NB4 (cell line): ENCODE results near the gene PRKRA.

Source experiments
- POLR2A ChIP-seq: IDR thresholded peaks from 2 replicates; pipeline ENCODE4 v1.6.1; 2011; ENCODE audit warnings: mild to moderate bottlenecking; ENCODE audit not compliant: insufficient read length; ENCODE audit errors: extremely low read depth
- TF ChIP-seq, protein P1 (sequence below): IDR thresholded peaks from one replicate; pipeline ENCODE4 v1.5.1; 2012; ENCODE audit warnings: low read depth, low read length
- TF ChIP-seq, protein P2 (sequence below): IDR thresholded peaks from 2 replicates; pipeline ENCODE4 v1.6.1; 2011; ENCODE audit warnings: low read depth, low read length

DNA sequence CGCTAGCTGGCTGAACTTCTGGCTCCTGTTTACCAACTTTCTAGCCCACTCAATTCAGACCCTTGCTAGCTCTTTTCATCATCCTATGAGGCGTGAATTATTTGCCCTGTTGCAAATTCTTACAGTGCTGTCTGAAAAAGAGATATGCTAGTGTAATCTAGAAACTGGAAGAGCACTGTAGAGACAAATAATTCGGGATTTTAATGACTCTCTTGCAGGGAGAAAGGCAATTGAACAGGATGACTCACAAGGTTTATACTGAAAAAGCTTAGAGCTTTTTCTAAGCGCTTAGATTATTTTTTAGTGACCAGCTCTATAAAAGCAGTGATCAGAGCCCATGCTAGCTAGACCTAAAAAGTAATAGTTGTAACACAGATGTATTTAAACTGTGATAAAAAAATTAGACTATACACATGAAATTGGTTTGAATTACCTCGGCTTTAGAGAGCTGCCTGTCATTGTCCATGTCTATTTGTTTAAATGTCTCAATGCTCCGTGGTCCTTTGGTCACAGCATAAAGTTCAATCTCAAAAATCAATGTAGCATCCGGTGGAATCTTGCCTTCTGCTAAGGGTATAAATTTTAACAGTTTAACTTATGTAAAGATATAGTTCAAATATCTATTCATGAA lies 18.4 kb upstream of the PRKRA start:
- TF ChIP-seq, protein P1, sequence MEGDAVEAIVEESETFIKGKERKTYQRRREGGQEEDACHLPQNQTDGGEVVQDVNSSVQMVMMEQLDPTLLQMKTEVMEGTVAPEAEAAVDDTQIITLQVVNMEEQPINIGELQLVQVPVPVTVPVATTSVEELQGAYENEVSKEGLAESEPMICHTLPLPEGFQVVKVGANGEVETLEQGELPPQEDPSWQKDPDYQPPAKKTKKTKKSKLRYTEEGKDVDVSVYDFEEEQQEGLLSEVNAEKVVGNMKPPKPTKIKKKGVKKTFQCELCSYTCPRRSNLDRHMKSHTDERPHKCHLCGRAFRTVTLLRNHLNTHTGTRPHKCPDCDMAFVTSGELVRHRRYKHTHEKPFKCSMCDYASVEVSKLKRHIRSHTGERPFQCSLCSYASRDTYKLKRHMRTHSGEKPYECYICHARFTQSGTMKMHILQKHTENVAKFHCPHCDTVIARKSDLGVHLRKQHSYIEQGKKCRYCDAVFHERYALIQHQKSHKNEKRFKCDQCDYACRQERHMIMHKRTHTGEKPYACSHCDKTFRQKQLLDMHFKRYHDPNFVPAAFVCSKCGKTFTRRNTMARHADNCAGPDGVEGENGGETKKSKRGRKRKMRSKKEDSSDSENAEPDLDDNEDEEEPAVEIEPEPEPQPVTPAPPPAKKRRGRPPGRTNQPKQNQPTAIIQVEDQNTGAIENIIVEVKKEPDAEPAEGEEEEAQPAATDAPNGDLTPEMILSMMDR, result no peak
- TF ChIP-seq POLR2A, result no peak
- TF ChIP-seq, protein P2, sequence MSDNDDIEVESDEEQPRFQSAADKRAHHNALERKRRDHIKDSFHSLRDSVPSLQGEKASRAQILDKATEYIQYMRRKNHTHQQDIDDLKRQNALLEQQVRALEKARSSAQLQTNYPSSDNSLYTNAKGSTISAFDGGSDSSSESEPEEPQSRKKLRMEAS, result no peak
